Esophagus squamous epithelium (tissue), 4 donors: ENCODE data around the gene TRAK1.

ENCODE experiments used
- CTCF ChIP-seq, 6 experiments: fragments of 450-650 bp in 4 of 6; fragments of 200-600 bp in 2 of 6; sonication (generic) in 2 of 6; IDR thresholded peaks; one replicate each; pipeline ENCODE4 v1.5.1; 2016 to 2019; ENCODE audit warnings: antibody characterized with exemption in 6 of 6, mild to moderate bottlenecking in 4 of 6, moderate library complexity in 4 of 6
- POLR2A ChIP-seq, 4 donors: fragments of 450-650 bp; IDR thresholded peaks; one replicate each; pipeline ENCODE4 v1.6.1; 2017; ENCODE audit warnings: antibody characterized with exemption in 4 of 4, mild to moderate bottlenecking in 4 of 4, moderate library complexity in 3 of 4

GRCh38 chr3:42053476-42053875, 37.7 kb upstream of the TRAK1 start:
- TF ChIP-seq CTCF (IDR thresholded peaks at IDR 0.05): no peak
- TF ChIP-seq POLR2A (IDR thresholded peaks at IDR 0.05): no peak
